GM12878 (cell line): ENCODE data around the gene ZNF423. TPM values are rescaled to one million over a fixed set of nuclear protein-coding genes. Genes with fewer than 3 reads are reported as not detected.

Experiments
- SIX5 ChIP-seq: IDR thresholded peaks from 2 replicates; pipeline ENCODE4 v1.6.1; 2011; ENCODE audit warnings: mild to moderate bottlenecking, low read depth, low read length, moderate library complexity; ENCODE audit not compliant: severe bottlenecking
- polyA plus RNA-seq, 11 experiments: library from polyadenylated mRNA; depleted of rRNA in 4 of 11; unstranded in 6 of 11; stranded (reverse) in 5 of 11; fragments of >200 nt; fragmentation: Nextera tagmentation in 4 of 11; fragmentation: Illumina TruSeq in 1 of 11; extraction: Ambion mirVana in 4 of 11; extraction: Trizol in 1 of 11; gene quantifications; 1 replicate in 1 of 11; 2 replicates in 10 of 11; pipeline versions ENCODE4 v1.2.1 to v1.2.3, GENCODE V29; 2011 to 2016; ENCODE audit warnings: inconsistent platforms in 2 of 11, missing spikeins in 2 of 11, low read depth in 1 of 11
- total RNA-seq, 4 experiments: library from RNA; depleted of rRNA in 3 of 4; stranded (reverse); fragments of >200 nt in 3 of 4; fragmentation: Illumina TruSeq in 1 of 4; extraction: Trizol in 1 of 4; gene quantifications; 2 replicates each; pipeline versions ENCODE4 v1.2.1 to v1.2.3, GENCODE V29; 2013 to 2021
- TF ChIP-seq, protein P1 (sequence below): IDR thresholded peaks from 2 replicates; pipeline ENCODE4 v1.6.1; 2012; ENCODE audit warnings: improper control_type of control experiment, low read depth, low read length; ENCODE audit not compliant: insufficient replicate concordance
- TF ChIP-seq, protein P2 (sequence below): fragments of 450-650 bp; IDR thresholded peaks from 2 replicates; pipeline ENCODE4 v1.6.1; 2017; ENCODE audit warnings: mild to moderate bottlenecking, moderate library complexity

The ZNF423 gene
- total and polyA plus RNA-seq, 10 of the 15 experiments (the other 5 are each of a cell fraction or from before 2014, with no cell fraction given): 0.03 to 0.64 (median 0.10) TPM

DNA sequence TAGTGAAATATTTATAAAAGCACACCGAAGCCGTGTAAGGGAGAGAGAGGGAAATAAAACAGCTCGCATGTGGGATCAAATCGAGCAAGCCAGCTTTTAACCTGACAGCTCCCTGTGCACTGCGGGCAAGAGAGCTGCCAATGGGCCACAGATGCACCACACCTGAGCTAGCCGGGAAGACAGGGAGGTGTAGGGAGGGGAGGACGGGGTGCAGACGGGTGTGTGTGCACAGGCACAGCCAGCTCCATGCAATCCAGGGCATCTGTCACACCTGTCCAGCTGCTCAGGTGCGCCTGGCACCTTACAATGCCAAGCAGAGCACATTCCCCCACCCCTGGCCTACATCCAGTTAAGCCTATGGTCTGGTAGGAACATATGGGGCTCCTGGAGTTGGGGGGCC is 412.3 kb downstream of the ZNF423 start (continued):
- TF ChIP-seq, protein P1, sequence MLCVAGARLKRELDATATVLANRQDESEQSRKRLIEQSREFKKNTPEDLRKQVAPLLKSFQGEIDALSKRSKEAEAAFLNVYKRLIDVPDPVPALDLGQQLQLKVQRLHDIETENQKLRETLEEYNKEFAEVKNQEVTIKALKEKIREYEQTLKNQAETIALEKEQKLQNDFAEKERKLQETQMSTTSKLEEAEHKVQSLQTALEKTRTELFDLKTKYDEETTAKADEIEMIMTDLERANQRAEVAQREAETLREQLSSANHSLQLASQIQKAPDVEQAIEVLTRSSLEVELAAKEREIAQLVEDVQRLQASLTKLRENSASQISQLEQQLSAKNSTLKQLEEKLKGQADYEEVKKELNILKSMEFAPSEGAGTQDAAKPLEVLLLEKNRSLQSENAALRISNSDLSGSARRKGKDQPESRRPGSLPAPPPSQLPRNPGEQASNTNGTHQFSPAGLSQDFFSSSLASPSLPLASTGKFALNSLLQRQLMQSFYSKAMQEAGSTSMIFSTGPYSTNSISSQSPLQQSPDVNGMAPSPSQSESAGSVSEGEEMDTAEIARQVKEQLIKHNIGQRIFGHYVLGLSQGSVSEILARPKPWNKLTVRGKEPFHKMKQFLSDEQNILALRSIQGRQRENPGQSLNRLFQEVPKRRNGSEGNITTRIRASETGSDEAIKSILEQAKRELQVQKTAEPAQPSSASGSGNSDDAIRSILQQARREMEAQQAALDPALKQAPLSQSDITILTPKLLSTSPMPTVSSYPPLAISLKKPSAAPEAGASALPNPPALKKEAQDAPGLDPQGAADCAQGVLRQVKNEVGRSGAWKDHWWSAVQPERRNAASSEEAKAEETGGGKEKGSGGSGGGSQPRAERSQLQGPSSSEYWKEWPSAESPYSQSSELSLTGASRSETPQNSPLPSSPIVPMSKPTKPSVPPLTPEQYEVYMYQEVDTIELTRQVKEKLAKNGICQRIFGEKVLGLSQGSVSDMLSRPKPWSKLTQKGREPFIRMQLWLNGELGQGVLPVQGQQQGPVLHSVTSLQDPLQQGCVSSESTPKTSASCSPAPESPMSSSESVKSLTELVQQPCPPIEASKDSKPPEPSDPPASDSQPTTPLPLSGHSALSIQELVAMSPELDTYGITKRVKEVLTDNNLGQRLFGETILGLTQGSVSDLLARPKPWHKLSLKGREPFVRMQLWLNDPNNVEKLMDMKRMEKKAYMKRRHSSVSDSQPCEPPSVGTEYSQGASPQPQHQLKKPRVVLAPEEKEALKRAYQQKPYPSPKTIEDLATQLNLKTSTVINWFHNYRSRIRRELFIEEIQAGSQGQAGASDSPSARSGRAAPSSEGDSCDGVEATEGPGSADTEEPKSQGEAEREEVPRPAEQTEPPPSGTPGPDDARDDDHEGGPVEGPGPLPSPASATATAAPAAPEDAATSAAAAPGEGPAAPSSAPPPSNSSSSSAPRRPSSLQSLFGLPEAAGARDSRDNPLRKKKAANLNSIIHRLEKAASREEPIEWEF: no peak
- TF ChIP-seq SIX5: no peak
- TF ChIP-seq, protein P2, sequence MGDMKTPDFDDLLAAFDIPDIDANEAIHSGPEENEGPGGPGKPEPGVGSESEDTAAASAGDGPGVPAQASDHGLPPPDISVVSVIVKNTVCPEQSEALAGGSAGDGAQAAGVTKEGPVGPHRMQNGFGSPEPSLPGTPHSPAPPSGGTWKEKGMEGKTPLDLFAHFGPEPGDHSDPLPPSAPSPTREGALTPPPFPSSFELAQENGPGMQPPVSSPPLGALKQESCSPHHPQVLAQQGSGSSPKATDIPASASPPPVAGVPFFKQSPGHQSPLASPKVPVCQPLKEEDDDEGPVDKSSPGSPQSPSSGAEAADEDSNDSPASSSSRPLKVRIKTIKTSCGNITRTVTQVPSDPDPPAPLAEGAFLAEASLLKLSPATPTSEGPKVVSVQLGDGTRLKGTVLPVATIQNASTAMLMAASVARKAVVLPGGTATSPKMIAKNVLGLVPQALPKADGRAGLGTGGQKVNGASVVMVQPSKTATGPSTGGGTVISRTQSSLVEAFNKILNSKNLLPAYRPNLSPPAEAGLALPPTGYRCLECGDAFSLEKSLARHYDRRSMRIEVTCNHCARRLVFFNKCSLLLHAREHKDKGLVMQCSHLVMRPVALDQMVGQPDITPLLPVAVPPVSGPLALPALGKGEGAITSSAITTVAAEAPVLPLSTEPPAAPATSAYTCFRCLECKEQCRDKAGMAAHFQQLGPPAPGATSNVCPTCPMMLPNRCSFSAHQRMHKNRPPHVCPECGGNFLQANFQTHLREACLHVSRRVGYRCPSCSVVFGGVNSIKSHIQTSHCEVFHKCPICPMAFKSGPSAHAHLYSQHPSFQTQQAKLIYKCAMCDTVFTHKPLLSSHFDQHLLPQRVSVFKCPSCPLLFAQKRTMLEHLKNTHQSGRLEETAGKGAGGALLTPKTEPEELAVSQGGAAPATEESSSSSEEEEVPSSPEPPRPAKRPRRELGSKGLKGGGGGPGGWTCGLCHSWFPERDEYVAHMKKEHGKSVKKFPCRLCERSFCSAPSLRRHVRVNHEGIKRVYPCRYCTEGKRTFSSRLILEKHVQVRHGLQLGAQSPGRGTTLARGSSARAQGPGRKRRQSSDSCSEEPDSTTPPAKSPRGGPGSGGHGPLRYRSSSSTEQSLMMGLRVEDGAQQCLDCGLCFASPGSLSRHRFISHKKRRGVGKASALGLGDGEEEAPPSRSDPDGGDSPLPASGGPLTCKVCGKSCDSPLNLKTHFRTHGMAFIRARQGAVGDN: no peak
